Measurements from ENCODE around the gene DHCR24. TPM values are rescaled to one million over a fixed set of nuclear protein-coding genes. Genes with fewer than 3 reads are reported as not detected.

DHCR24 gene
- total and polyA plus RNA-seq, 2 of the 13 experiments (the other 11 are each of a cell fraction or from before 2014, with no cell fraction given) = 374 to 448 TPM

- TF ChIP-seq USF2 (IDR thresholded peaks at IDR 0.05; ENCODE audit: low read depth, low read length) (no peak), USF2 (CRISPR knock-in tag; IDR thresholded peaks at IDR 0.05; ENCODE audit: borderline replicate concordance) (no peak), PRDM10 (CRISPR knock-in tag; IDR thresholded peaks at IDR 0.05; ENCODE audit: low read depth) (peak; percentile 74; the same call in 1 of the 2 replicates), ZNF34 (CRISPR knock-in tag; IDR thresholded peaks at IDR 0.05; ENCODE audit: borderline replicate concordance) (no peak), LRRFIP1 (CRISPR knock-in tag; conservative IDR thresholded peaks at IDR 0.05) (no peak), SOX6 (IDR thresholded peaks at IDR 0.05) (no peak), SOX6 (CRISPR knock-in tag; IDR thresholded peaks at IDR 0.05) (peak; percentile 73), ZNF775 (CRISPR knock-in tag; IDR thresholded peaks at IDR 0.05; ENCODE audit: borderline replicate concordance) (no peak), CEBPB (IDR thresholded peaks at IDR 0.05; ENCODE audit: borderline replicate concordance, low read depth, low read length) (no peak), KDM1A (CRISPR knock-in tag; IDR thresholded peaks at IDR 0.05) (0 out of 2 replicates have a peak, but pooled peaks have one; percentile 35), FOSL1 (CRISPR knock-in tag; IDR thresholded peaks at IDR 0.05; ENCODE audit: borderline replicate concordance) (no peak), SOX5 (CRISPR knock-in tag; IDR thresholded peaks at IDR 0.05; ENCODE audit: borderline replicate concordance) (peak; percentile 74; the same call in 1 of the 2 replicates), POGK (CRISPR knock-in tag; conservative IDR thresholded peaks at IDR 0.05) (peak; percentile 47), TFDP1 (CRISPR knock-in tag; IDR thresholded peaks at IDR 0.05; ENCODE audit: borderline replicate concordance) (peak; percentile 29; the same call in 1 of the 2 replicates), ZNF160 (CRISPR knock-in tag; IDR thresholded peaks at IDR 0.05) (no peak), ZNF224 (CRISPR knock-in tag; IDR thresholded peaks at IDR 0.05) (0 out of 2 replicates have a peak, but pooled peaks have one; percentile 86)
Measured at GRCh38 chr1:54865238-54866073, 21.5 kb downstream of the DHCR24 start (continued).

Data from HepG2 (cell line).